HG03097 (cell line): ENCODE measurements around the gene ALKBH6.

ENCODE experiments used
- ATAC-seq: cut with Tn5 transposase; IDR thresholded peaks from one replicate; pipeline ENCODE4 v1.9.1; 2021; ENCODE audit not compliant: unreplicated experiment, low FRiP score

ALKBH6 gene

GRCh38 chr19:36031308-36031707, 17.3 kb upstream of the ALKBH6 start:
- no peak for ATAC-seq

GRCh38 chr19:36030264-36031148, 16.5 kb upstream of the ALKBH6 start:
- ATAC-seq, result no peak

GRCh38 chr19:36028313-36029041, 14.5 kb upstream of the ALKBH6 start:
- ATAC-seq, result no peak

GRCh38 chr19:36027696-36028095, 13.7 kb upstream of the ALKBH6 start:
- no peak for ATAC-seq

- no peak for ATAC-seq
Observed at GRCh38 chr19:36026091-36026876, 12.3 kb upstream of the ALKBH6 start.

GRCh38 chr19:36025541-36025940, 11.5 kb upstream of the ALKBH6 start:
- no peak for ATAC-seq

- no peak for ATAC-seq
Observed at GRCh38 chr19:36023432-36023831, 9.4 kb upstream of the ALKBH6 start.

GRCh38 chr19:36019061-36019670, 5.2 kb upstream of the ALKBH6 start:
- no peak for ATAC-seq

GRCh38 chr19:36013280-36014011, 567 bp downstream of the ALKBH6 start:
- ATAC-seq, result no peak

GRCh38 chr19:36010402-36010801, 3.6 kb downstream of the ALKBH6 start:
- ATAC-seq, result no peak

GRCh38 chr19:36009633-36010379, 4.2 kb downstream of the ALKBH6 start:
- no peak for ATAC-seq

GRCh38 chr19:36009220-36009619, 4.8 kb downstream of the ALKBH6 start:
- ATAC-seq, result no peak

- ATAC-seq, result no peak
Observed at GRCh38 chr19:36008336-36008978, 5.6 kb downstream of the ALKBH6 start, which contains the start of gene SYNE4. Gene SYNE4, minus strand, starts transcription at chr19:36008813. Its CDS starts 132 bp downstream, at chr19:36008681.

- no peak for ATAC-seq
Observed at GRCh38 chr19:36006955-36007354, 7.1 kb downstream of the ALKBH6 start.

- no peak for ATAC-seq
Observed at GRCh38 chr19:36003284-36003683, 10.7 kb downstream of the ALKBH6 start.

GRCh38 chr19:36001605-36002004, 12.4 kb downstream of the ALKBH6 start:
- ATAC-seq, result no peak

- ATAC-seq, result no peak
Observed at GRCh38 chr19:35996777-35997176, 17.2 kb downstream of the ALKBH6 start.
